GM18873 (cell line): Measurements from ENCODE around the gene PODXL2.
A peak's percentile ranks its signal among the peaks of the same experiment; 100 is the strongest.

Source experiments
- ATAC-seq: cut with Tn5 transposase; IDR thresholded peaks from one replicate; pipeline ENCODE4 v1.9.1; 2021; ENCODE audit warnings: mild to moderate bottlenecking, moderate library complexity, moderate number of reproducible peaks; ENCODE audit not compliant: unreplicated experiment, low FRiP score

Gene PODXL2

GRCh38 chr3:127685708-127686511 is 56.9 kb downstream of the PODXL2 start:
- ATAC-seq: no peak

DNA sequence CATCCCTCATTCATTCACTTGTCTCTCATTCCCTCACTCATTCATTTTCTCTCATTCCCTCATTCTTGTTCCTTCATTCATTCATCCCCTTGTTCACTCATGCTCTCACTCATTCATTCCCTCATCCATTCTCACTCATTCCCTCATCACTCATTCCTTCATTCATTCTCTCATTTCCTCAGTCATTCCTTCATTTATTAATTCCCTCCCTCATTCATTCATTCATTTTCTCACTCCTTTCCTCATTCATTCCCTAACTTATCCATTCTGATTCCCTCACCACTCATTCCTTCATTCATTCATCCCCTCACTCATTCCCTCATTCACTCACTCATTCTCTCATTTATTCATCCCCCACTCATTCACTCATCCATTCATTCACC is 57.5 kb downstream of the PODXL2 start:
- ATAC-seq: no peak

GRCh38 chr3:127687228-127687737 is 58.3 kb downstream of the PODXL2 start:
- ATAC-seq: no peak

GRCh38 chr3:127688022-127688415 is 59.0 kb downstream of the PODXL2 start:
- no peak for ATAC-seq

DNA sequence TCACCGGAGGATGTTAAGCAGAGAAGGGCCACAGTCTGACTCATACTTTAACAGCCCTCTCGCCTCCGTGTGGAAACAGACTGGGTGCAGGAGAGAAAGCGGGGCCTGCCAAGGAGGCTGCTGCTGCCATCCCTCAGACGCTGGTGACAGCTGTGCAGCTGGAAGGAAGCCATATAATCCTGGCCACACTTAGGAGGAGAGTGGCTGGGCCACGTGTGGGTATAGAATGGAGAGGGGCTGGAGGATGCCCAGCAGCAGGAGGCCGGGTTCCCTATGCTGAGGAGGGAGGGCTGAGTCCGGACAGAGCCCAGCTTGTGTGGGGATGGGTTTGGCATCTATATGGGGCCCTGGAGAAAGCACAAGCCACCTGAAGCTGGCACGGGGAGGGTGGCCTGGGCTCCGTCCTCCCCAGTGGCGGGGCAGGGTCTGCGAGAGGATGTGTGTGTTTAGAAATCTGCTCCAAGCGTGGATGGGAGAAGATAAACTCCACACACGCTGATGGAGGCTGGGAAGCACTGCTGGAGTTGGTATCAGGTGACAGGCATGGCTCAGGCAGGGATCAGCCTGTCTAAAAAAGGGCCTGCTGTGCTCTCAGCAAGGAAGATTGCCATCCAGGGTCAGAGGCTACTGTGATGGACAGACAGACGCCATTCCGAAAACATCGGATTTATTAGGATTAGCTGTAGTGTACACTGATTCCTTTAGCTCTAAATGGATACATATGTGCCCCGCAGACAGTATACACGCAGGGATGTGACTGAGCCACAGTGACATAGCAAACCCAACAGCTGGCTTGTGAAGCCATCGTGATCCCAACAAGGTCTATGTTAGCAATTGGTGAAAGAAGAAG is 59.7 kb downstream of the PODXL2 start:
- ATAC-seq: no peak

GRCh38 chr3:127689266-127689860 is 60.4 kb downstream of the PODXL2 start:
- ATAC-seq: no peak

DNA sequence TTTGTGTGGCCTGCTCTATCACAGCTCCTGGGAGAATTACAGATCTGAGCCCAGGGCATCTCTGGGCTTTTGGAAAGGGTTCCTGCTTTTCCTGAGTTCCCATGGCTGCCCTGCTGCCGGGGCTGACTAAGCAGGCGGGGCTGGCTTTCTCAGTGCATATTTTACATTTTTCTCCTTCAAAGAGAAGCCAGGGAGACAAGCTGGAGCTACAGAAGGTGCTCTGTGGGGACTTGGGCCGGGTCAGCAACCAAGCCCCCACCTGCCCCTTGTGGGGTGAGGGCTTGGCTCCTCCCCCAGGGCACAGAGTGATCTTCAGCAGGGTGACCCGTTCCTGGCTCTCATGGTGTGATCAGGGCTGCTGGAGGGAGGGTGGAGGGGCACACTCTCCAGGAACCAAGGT is 61.1 kb downstream of the PODXL2 start:
- ATAC-seq: no peak

DNA sequence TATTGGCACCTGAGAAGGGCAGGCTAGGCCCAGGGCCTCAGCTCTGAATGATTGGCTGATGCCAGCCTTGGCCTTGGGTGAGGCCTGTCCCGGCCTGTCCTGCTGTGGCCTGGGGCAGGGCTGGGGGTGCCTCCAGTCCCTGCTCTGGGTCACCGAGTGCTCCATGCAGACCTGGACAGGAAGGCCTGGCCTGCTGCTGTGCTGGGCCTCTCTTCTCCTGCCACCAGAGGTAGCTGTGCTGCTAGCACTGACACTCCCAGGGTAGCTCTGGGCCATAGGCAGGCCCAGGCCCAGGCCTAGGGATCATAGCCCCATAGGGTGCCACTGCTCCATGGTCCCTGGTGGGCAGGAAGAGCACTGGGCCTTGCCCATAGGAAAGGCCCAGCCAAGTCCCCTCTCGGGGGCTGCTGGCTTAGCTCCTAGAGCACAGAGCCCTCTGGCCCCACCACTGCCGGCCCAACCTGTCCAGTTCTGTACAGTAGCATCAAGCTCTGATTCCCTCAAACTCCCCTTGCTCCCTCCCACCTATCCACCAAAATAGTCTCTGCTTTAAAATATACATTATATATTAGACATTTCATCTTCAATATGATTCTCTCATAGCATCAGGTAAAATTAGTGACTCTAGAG is 62.0 kb downstream of the PODXL2 start:
- ATAC-seq: no peak

DNA sequence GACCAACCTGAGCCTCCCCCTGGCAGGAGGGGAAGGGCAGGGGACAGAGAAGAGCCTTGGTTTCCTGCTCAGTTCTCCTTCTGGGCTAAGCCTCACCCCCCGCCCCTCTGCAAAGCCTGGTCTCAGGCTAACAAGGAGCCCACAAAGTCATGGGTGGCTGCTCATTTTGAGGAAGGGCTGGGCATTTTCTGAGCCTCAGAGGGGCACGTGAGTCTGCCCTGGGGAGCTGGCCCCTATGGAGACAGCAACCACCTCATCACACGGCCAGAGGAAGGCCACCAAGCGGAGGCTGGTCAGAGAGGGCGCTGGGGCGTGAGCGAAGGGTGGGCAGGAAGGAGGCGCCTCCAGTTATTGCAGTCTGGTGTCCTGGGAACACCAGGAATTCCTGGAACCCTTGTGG is 62.5 kb downstream of the PODXL2 start:
- ATAC-seq: no peak

DNA sequence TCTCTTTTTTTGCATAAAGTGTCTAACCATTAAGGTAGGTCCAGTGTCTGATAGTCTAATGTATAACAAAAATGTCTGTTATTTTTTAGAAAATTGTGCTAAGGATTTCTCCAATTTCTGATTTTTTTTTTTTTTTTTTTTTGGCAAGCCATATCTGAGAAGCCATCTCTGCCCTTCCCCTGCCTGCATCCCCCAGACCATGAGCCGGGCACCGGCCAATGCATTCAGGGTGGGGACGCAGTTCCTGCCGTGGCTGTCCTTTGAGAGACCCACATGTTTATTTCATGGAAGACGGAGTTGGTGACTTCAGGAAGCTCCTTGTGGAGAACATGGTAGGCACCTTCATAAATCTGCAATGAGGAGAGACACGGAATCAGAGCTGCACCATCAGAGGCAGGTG is 63.0 kb downstream of the PODXL2 start:
- no peak for ATAC-seq

DNA sequence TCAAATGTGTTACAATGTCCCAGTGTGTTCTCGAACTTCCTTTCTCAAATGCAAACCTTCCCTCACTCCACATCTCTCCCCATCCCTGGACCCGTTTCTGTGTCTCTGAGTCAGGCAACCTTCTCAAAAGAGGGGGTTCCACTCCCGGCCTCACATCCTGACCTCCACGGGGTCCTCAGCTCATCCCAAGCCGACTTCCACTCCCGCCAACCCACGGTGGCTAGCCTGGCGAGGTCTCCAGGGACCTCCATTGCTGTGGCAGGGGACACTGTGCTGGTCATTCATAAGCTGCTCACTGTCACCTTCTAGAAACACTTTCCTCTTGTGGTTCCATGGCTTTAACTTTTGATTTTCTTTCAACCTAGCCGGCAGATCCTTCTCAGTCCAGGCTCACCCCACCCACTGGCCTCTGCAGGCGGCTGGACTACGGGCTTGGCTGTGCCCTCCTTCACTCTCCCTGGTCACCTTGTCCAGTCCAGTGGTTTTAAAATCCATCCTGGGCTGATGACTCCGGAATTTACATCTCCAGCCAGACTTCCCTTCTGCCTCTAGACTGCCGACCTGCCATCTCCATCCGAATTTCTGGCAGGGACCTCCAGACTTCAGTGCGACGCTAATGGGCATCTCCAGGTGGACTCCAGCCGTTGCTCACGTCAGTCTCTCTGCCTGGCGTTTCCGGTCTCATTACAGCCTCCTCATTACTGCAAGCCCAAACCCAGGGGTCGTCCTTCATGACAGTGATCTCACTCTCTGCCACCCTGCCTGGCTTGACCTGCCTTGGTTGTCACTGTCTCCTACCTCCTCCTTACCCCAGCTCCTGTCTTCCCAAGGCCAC is 63.7 kb downstream of the PODXL2 start:
- no peak for ATAC-seq

- no peak for ATAC-seq
Observed at GRCh38 chr3:127693336-127693843, 64.4 kb downstream of the PODXL2 start.

DNA sequence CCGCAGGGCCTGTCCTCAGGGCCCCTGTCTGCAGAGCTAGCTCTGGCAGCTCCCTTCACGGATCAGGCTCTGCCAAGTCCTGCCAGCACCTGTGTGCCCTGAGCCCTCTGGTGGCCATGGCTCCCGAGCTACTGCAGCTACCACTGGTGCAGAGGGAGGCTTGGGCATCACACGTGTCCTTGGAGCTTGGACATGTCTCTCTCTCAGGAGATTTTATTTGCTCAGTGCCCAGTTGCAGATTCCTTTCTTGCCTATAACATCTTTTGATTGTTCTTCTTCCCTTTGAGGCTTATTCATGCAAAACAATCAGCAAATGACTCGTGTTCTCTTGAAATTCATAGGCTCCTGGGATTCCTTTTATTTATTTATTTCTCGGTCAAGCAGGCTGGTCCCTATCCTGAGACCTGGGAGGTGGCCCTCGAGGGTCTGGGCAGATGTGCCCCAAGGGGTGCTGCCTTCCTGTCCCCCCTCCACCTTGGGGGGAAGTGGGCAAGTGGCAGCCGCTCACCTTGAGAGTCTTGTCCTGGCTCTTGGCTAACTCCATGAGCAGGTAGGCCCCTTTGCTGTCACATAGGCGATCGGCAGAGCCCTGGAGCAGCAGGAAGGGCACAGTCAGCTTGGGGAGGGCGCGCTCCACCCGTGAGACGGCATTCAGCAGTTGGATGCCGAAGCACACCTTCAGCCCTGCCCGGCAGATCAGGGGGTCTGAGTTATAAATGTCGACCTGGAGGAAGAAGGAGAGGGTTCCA is 65.7 kb downstream of the PODXL2 start:
- ATAC-seq: no peak

GRCh38 chr3:127697551-127698240 is 68.7 kb downstream of the PODXL2 start:
- peak; percentile 62 for ATAC-seq

DNA sequence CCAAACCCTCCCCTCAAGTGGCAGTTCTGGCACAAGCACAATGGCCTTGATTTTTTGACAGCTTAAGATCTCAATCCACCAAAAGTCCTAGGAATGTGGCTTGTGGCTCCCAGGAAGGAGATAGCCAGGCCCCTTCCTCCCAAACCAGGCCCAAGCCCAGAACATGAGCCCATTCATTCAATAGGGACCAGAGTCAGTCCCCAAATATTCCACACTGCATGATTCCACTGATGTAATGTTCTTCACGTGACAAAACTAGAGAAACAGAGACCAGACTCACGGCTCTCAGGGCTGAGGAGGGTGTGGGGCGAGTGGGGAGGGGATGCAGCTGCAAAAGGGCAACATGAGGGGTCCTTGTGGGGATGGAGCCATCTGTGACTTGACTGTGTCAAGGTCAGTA is 69.3 kb downstream of the PODXL2 start:
- ATAC-seq: no peak

GRCh38 chr3:127698691-127699415 is 69.9 kb downstream of the PODXL2 start:
- ATAC-seq: no peak

DNA sequence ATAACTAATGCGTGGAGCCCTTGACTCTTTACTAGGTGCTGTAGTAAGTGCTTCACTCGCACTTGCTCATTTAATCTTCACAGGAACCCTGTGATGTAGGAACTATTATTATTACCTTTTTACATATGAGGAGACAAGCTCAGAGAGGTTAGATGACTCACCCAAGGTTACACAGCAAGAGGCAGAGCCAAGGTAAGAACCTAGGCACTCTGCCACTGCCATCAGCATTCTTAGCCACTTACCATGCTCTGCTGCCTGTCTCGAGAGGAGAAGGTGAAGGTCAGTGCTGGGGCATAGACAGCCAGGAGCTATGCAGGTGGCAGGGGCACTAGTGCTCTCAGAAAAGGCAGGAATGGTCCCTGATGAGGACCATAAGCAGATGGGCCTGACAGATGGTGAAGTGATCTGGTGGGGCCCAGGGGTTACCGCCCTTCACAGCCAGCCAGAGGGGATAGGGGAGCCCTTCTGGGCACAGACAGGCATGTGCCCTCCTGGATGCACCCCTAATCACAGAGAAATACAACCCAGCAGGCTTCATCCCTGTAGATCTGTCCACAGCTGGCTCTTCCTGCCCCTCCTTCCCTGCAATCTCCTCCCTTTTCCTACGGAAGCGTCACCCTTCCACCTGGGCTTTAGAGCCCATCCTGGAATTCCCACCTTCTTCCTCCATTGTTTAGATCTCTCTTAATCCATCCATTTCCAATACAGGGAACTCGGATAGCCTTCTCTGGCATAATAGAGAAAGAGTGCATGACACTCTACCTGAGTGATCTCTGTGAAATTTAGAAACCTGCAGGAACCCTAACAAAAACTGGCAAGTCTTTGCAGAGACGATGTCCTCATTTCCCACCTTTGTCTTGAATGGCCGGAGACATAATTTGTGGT is 70.7 kb downstream of the PODXL2 start:
- ATAC-seq: no peak
